ENCODE results near the gene STOM. TPM values are rescaled to one million over a fixed set of nuclear protein-coding genes. Genes with fewer than 3 reads are reported as not detected.

STOM gene
- total RNA-seq, 4 donors from 2014 or later = 78.2 to 195 (median 111) TPM

DNA sequence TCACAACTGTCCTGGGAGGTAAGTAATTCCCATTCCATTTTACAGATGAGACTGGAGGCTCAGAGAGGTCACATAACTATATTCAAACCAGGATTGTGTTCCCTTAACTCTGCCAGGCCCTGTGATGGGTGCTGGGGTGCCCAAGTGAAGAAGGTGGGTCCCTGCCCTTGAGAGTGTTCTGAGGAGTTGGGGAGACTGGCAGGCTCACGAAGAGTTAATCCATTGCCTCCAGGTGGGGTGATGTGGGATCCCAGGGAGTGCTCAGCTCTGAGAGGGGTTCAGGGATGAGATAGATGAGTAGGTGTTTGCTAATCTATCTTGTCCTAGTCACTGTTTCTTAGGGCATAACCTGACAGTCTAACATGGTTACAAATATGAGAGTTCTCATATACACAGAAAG lies 65.3 kb downstream of the STOM start:
- H3K4me3 ChIP-seq = no peak overlapping the region
- TF ChIP-seq POLR2A (IDR thresholded peaks at IDR 0.05) = no peak
- no peak for TF ChIP-seq POLR2AphosphoS5 (IDR thresholded peaks at IDR 0.05)
- no peak for TF ChIP-seq EP300 (IDR thresholded peaks at IDR 0.05; ENCODE audit: low read depth)
- no peak for TF ChIP-seq CTCF (IDR thresholded peaks at IDR 0.05)
- peak overlapping the region; percentile 29 to 86 (median 71) for H3K27ac ChIP-seq
- WGBS, 2 donors (ENCODE audit: low coverage in 1 of 2) = 92% methylated on average over 1 of the region's 1 CpG; no CpG with 5 or more reads in 1 of the 2 donors
- intact Hi-C loops (cut with DNase I; ENCODE audit: low total_unique reads) = no loop called here
- peaks cover 21 to 51% (median 35%) of the 10 kb centered on the region in 4 donors for H3K4me1 ChIP-seq
- no peaks in the 10 kb centered on the region for H3K9me3 ChIP-seq
- peaks cover 0 to 29% (median 9%) of the 10 kb centered on the region in 4 donors for H3K36me3 ChIP-seq
- H3K27me3 ChIP-seq = no peaks in the 10 kb centered on the region
- no peak for DNase-seq
- in situ Hi-C loops (cut with MboI; ENCODE audit: low pct_ligation_motif_present in 1 of 4, low pct_unique_long_range_greater_than_20kb in 1 of 4, low sequenced_read_pairs in 3 of 4) = loop anchor here in 3 of 4 donors (10.0 to 25.0 kb wide), 2 partner anchors 90 to 92 kb away; partner anchors contain the start of gene RAB14 (in 2 of the 3)

DNA sequence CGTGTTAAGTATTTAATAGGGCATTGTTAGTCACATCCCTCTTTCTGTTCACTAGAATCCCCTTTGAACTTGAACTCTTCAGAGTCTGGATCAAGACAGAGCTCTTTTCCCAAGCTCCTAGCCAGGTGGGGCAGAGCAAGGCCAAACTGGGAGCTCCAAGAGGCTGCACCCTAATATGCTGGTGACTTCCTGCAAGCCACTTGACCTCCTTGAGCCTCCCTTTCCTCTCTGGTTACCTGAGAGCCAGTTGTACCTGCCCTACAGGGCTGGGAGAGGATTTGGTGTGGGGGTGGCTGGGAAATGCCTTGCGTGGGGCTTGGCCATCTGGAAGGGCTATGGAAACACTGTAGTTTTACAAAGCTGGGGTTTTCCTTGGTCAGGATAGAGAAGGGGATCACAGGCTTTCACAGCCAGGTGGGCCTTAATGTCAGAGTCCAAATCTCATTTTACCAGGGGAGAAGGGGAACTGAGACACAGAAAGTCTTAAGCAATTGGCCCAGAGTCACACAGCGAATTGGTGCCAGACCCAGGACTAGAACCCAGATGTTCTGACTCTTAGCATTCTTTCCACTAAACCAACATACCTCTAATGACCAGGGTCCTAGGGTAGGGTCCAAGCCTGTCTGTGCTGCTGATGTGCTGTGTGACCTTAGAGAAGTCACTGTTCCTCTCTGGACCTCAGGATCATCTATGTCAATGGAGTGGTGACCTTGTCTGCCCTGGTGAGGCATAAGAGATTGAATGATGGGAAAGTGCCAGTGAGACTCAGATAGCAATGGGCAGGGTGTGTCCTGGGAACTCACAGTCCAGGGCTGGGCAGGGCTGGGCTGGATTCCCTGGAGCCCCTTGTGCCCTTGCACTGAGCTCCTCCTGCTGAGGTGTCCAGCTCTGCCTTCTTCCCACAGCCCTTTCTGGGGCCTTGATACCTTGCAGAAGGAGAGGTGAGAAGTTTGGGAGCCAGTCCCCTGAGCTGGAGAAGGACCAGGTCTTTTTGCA lies 66.3 kb downstream of the STOM start:
- peak; percentile 61 for DNase-seq
- intact Hi-C loops (cut with DNase I; ENCODE audit: low total_unique reads) = no loop called here
- no peak for TF ChIP-seq CTCF (IDR thresholded peaks at IDR 0.05)
- TF ChIP-seq POLR2A (IDR thresholded peaks at IDR 0.05) = no peak
- TF ChIP-seq POLR2AphosphoS5 (IDR thresholded peaks at IDR 0.05) = peak in 1 of 3 donors; percentile 34
- no peak for TF ChIP-seq EP300 (IDR thresholded peaks at IDR 0.05; ENCODE audit: low read depth)
- no peaks in the 10 kb centered on the region for H3K9me3 ChIP-seq
- H3K4me3 ChIP-seq = no peak overlapping the region
- peaks cover 0 to 26% (median 9%) of the 10 kb centered on the region in 4 donors for H3K36me3 ChIP-seq
- WGBS, 2 donors (ENCODE audit: low coverage in 1 of 2) = 86% methylated on average over 3 of the region's 3 CpGs; no CpG with 5 or more reads in 1 of the 2 donors
- no peaks in the 10 kb centered on the region for H3K27me3 ChIP-seq
- in situ Hi-C loops (cut with MboI; ENCODE audit: low pct_ligation_motif_present in 1 of 4, low pct_unique_long_range_greater_than_20kb in 1 of 4, low sequenced_read_pairs in 3 of 4) = loop anchor here in 3 of 4 donors (10.0 to 25.0 kb wide), 2 partner anchors 89 to 91 kb away; partner anchors contain the start of gene RAB14 (in 2 of the 3)
- H3K4me1 ChIP-seq = peaks cover 27 to 59% (median 43%) of the 10 kb centered on the region in 4 donors
- H3K27ac ChIP-seq = peak overlapping the region; percentile 38 to 86 (median 71)

DNA sequence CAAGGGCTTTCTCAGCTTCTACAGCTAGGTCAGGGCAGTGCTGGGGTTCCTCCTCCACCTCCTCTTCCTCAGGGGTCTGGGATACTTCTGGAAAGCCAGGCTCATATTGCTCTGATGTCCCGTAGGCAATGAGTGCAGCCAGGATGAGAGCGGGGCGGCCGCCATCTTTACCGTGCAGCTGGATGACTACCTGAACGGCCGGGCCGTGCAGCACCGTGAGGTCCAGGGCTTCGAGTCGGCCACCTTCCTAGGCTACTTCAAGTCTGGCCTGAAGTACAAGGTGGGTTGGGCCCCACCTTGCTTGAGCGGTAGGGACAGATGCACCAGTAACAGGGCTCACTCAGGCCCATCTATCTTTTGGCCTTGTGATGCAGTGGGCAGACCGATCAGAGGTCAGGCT lies 67.3 kb downstream of the STOM start:
- intact Hi-C loops (cut with DNase I; ENCODE audit: low total_unique reads) (no loop called here), in situ Hi-C loops (cut with MboI; ENCODE audit: low pct_ligation_motif_present in 1 of 4, low pct_unique_long_range_greater_than_20kb in 1 of 4, low sequenced_read_pairs in 3 of 4) (loop anchor here in 3 of 4 donors (10.0 to 25.0 kb wide), 2 partner anchors 88 to 90 kb away; partner anchors contain the start of gene RAB14 (in 2 of the 3))
- Histone ChIP-seq H3K4me1 (peaks cover 36 to 69% (median 52%) of the 10 kb centered on the region in 4 donors), H3K36me3 (peaks cover 0 to 18% (median 5%) of the 10 kb centered on the region in 4 donors), H3K27ac (peak overlapping the region; percentile 38 to 86 (median 71)), H3K27me3 (no peaks in the 10 kb centered on the region), H3K4me3 (no peak overlapping the region), H3K9me3 (no peaks in the 10 kb centered on the region)
- WGBS, 2 donors (ENCODE audit: low coverage in 1 of 2) = 96% methylated on average over 13 of the region's 13 CpGs; no CpG with 5 or more reads in 1 of the 2 donors
- no peak for DNase-seq
- TF ChIP-seq POLR2A (IDR thresholded peaks at IDR 0.05) (no peak), EP300 (IDR thresholded peaks at IDR 0.05; ENCODE audit: low read depth) (no peak), POLR2AphosphoS5 (IDR thresholded peaks at IDR 0.05) (no peak), CTCF (IDR thresholded peaks at IDR 0.05) (no peak)

GRCh38 chr9:121302341-121302740 lies 67.7 kb downstream of the STOM start:
- in situ Hi-C loops (cut with MboI; ENCODE audit: low pct_ligation_motif_present in 1 of 4, low pct_unique_long_range_greater_than_20kb in 1 of 4, low sequenced_read_pairs in 3 of 4) = loop anchor here in 3 of 4 donors (10.0 to 25.0 kb wide), 2 partner anchors 88 to 90 kb away; partner anchors contain the start of gene RAB14 (in 2 of the 3)
- peaks cover 0 to 17% (median 4%) of the 10 kb centered on the region in 4 donors for H3K36me3 ChIP-seq
- no peaks in the 10 kb centered on the region for H3K9me3 ChIP-seq
- peak overlapping the region; percentile 7 to 86 (median 71) for H3K27ac ChIP-seq
- no peaks in the 10 kb centered on the region for H3K27me3 ChIP-seq
- 92 to 100% methylated on average over 1 to 5 of the region's 5 CpGs for WGBS, 2 donors (ENCODE audit: low coverage in 1 of 2)
- intact Hi-C loops (cut with DNase I; ENCODE audit: low total_unique reads) = no loop called here
- peak overlapping the region in 1 of 4 donors; percentile 2 for H3K4me3 ChIP-seq
- TF ChIP-seq POLR2A (IDR thresholded peaks at IDR 0.05) (no peak), CTCF (IDR thresholded peaks at IDR 0.05) (no peak), POLR2AphosphoS5 (IDR thresholded peaks at IDR 0.05) (no peak), EP300 (IDR thresholded peaks at IDR 0.05; ENCODE audit: low read depth) (no peak)
- H3K4me1 ChIP-seq = peaks cover 41 to 73% (median 55%) of the 10 kb centered on the region in 4 donors
- DNase-seq = no peak
